Kidney (tissue), 14 donors: ENCODE measurements around the gene ARHGAP27. TPM values are rescaled to one million over a fixed set of nuclear protein-coding genes. Genes with fewer than 3 reads are reported as not detected.

Source experiments
- DNase-seq, 5 donors: peaks; one replicate each; pipeline ENCODE4 v3.0.0-alpha.2; 2013 to 2020
- FAIRE-seq: peaks from 2 replicates; lab custom pipeline; 2012; peaks lifted over from hg19 to GRCh38; lab: Jason Lieb, UNC
- H3K27ac ChIP-seq, 2 donors: one replicate each; pipeline ENCODE4 v1.7.0; 2013; ENCODE audit warnings: low read depth in 2 of 2, low read length in 2 of 2, inconsistent platforms in 1 of 2
- H3K27me3 ChIP-seq: one replicate; pipeline ENCODE4 v1.7.1; 2013; ENCODE audit warnings: low read length, inconsistent platforms; ENCODE audit not compliant: control insufficient read depth, insufficient read depth
- H3K36me3 ChIP-seq, 3 donors: one replicate each; pipeline versions ENCODE4 v1.7.0 to v1.7.1; 2013; ENCODE audit warnings: low read length in 3 of 3, control low read depth in 1 of 3, inconsistent platforms in 1 of 3; ENCODE audit not compliant: insufficient read depth in 3 of 3, control insufficient read depth in 2 of 3
- H3K4me1 ChIP-seq, 3 donors: one replicate each; pipeline versions ENCODE4 v1.7.0 to v1.7.1; 2013; ENCODE audit warnings: low read length in 3 of 3, inconsistent platforms in 1 of 3, low read depth in 1 of 3; ENCODE audit not compliant: control insufficient read depth in 2 of 3, insufficient read depth in 2 of 3
- H3K4me3 ChIP-seq, 3 donors: one replicate each; pipeline versions ENCODE4 v1.7.0 to v1.8.1; 2013; ENCODE audit warnings: low read length in 3 of 3, control low read depth in 1 of 3, inconsistent platforms in 1 of 3
- H3K9ac ChIP-seq, 3 donors: one replicate each; pipeline versions ENCODE4 v1.7.0 to v1.7.1; 2013; ENCODE audit warnings: low read length in 3 of 3, control low read depth in 1 of 3, inconsistent platforms in 1 of 3
- H3K9me3 ChIP-seq, 3 donors: one replicate each; pipeline versions ENCODE4 v1.7.0 to v1.7.1; 2013; ENCODE audit warnings: low read length in 3 of 3, control low read depth in 1 of 3, inconsistent platforms in 1 of 3; ENCODE audit not compliant: control insufficient read depth in 2 of 3, insufficient read depth in 1 of 3
- intact Hi-C: fragments of 100-400 bp; cut with DNase I; formaldehyde crosslinking; loops from one replicate; pipeline ENCODE4 v1.11.1; 2022
- polyA plus RNA-seq: library from polyadenylated mRNA; stranded (reverse); fragments of 350-450 nt; fragmentation: Illumina TruSeq; extraction: RNeasy Lipid Tissue Mini Kit (QIAGEN cat#74804); gene quantifications from one replicate; pipeline ENCODE4 v1.2.3, GENCODE V29; 2014; ENCODE audit warnings: low read depth, low replicate concordance; ENCODE audit not compliant: insufficient read depth
- total RNA-seq: library from RNA; stranded (reverse); fragmentation: NEBNext Ultra II Directional; extraction: Animal tissue kit (Norgen Biotek cat#: 25700); gene quantifications from one replicate; pipeline ENCODE4 v1.2.1, GENCODE V29; 2021
- TF ChIP-seq, protein P1 (sequence below): IDR thresholded peaks from 3 replicates; pipeline ENCODE4 v1.5.1; 2012; ENCODE audit warnings: mild to moderate bottlenecking, moderate library complexity, borderline replicate concordance; ENCODE audit not compliant: insufficient read depth; ENCODE audit errors: extremely low read depth
- donor health status: control.
- donor health status: control.
- donor health status: control.
- donor health status: control.
- donor health status: control.
- donor health status: DM: yes; HTN: yes; CAD: no.
- donor health status: Normal renal cell carcinoma (clear cell type).

The ARHGAP27 gene
- total and polyA plus RNA-seq, 2 donors from 2014 or later, result 13.3 to 57.2 TPM

DNA sequence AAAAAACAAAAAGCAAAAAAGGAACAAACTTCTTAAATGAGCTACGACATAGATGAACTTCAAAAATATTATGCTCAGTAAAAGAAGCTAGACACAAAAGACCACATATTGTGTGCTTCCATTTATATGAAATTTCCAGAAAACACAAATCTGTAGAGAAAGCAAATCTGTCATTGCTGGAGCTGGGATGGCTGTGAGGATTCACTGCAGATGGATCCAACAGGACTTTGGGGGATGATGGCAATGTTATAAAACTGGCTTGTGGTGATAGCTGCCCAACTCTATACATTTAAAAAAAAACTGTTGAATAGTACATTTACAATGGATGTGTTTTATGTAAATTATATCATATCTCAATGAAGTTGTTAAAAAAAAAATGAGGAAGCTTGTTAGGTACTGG is 63.2 kb downstream of the ARHGAP27 start:
- Histone ChIP-seq H3K27ac (no peak overlapping the region), H3K9me3 (no peaks in the 10 kb centered on the region), H3K4me1 (peaks cover 0 to 5% (median 0%) of the 10 kb centered on the region in 3 donors), H3K9ac (no peak overlapping the region), H3K36me3 (no peaks in the 10 kb centered on the region), H3K4me3 (no peak overlapping the region), H3K27me3 (no peaks in the 10 kb centered on the region)
- FAIRE-seq, result no peak
- DNase-seq, result no peak
- TF ChIP-seq, protein P1, sequence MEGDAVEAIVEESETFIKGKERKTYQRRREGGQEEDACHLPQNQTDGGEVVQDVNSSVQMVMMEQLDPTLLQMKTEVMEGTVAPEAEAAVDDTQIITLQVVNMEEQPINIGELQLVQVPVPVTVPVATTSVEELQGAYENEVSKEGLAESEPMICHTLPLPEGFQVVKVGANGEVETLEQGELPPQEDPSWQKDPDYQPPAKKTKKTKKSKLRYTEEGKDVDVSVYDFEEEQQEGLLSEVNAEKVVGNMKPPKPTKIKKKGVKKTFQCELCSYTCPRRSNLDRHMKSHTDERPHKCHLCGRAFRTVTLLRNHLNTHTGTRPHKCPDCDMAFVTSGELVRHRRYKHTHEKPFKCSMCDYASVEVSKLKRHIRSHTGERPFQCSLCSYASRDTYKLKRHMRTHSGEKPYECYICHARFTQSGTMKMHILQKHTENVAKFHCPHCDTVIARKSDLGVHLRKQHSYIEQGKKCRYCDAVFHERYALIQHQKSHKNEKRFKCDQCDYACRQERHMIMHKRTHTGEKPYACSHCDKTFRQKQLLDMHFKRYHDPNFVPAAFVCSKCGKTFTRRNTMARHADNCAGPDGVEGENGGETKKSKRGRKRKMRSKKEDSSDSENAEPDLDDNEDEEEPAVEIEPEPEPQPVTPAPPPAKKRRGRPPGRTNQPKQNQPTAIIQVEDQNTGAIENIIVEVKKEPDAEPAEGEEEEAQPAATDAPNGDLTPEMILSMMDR, result no peak
- intact Hi-C loops, result no loop called here

- DNase-seq (no peak), FAIRE-seq (no peak)
- Histone ChIP-seq H3K27ac (no peak overlapping the region), H3K4me3 (no peak overlapping the region), H3K9ac (no peak overlapping the region), H3K27me3 (no peaks in the 10 kb centered on the region), H3K36me3 (no peaks in the 10 kb centered on the region), H3K9me3 (no peaks in the 10 kb centered on the region), H3K4me1 (peaks cover 0 to 5% (median 0%) of the 10 kb centered on the region in 3 donors)
- intact Hi-C loops, result no loop called here
- TF ChIP-seq, protein P1, result no peak
Observed at GRCh38 chr17:45368651-45369050, 64.0 kb downstream of the ARHGAP27 start.

DNA sequence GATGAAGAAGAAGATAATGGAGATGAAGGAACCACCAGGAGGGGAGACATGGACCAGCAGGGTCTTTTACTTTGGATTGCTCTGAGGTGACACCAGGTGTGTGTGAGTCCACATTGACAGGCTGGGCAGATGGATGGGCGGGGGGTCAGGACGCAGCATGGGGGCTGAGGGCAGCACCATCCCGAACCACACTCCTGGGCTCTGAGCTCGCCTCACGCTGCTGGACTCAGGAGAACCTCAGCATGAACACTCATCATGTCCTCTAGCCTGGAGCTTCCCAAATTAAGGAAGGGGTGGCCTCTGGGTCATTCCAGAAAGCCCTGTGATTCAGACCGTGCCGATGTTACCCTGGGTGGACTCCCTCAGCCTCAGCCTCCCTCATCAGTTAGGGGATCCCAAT is 65.5 kb downstream of the ARHGAP27 start:
- intact Hi-C loops, result no loop called here
- H3K9ac ChIP-seq, result no peak overlapping the region
- H3K4me3 ChIP-seq, result no peak overlapping the region
- no peaks in the 10 kb centered on the region for H3K27me3 ChIP-seq
- H3K36me3 ChIP-seq, result no peaks in the 10 kb centered on the region
- H3K9me3 ChIP-seq, result no peaks in the 10 kb centered on the region
- H3K4me1 ChIP-seq, result peaks cover 0 to 3% (median 0%) of the 10 kb centered on the region in 3 donors
- H3K27ac ChIP-seq, result no peak overlapping the region
- DNase-seq (no peak), FAIRE-seq (no peak)
- TF ChIP-seq, protein P1, result no peak

- Histone ChIP-seq H3K9me3 (no peaks in the 10 kb centered on the region), H3K4me3 (no peak overlapping the region), H3K9ac (no peak overlapping the region), H3K27ac (no peak overlapping the region), H3K36me3 (no peaks in the 10 kb centered on the region), H3K4me1 (peaks cover 0 to 2% (median 0%) of the 10 kb centered on the region in 3 donors), H3K27me3 (no peaks in the 10 kb centered on the region)
- intact Hi-C loops, result no loop called here
- FAIRE-seq (no peak), DNase-seq (no peak)
- TF ChIP-seq, protein P1, result no peak
Observed at GRCh38 chr17:45366691-45367090, 66.0 kb downstream of the ARHGAP27 start.
